ENCODE measurements around the gene ZBTB7C. TPM values are rescaled to one million over a fixed set of nuclear protein-coding genes. Genes with fewer than 3 reads are reported as not detected.

ZBTB7C gene
- total and polyA plus RNA-seq, 10 of the 15 experiments (the other 5 are each of a cell fraction or from before 2014, with no cell fraction given) = under 0.01 to 0.08 (median 0.01) TPM; not detected in 7

DNA sequence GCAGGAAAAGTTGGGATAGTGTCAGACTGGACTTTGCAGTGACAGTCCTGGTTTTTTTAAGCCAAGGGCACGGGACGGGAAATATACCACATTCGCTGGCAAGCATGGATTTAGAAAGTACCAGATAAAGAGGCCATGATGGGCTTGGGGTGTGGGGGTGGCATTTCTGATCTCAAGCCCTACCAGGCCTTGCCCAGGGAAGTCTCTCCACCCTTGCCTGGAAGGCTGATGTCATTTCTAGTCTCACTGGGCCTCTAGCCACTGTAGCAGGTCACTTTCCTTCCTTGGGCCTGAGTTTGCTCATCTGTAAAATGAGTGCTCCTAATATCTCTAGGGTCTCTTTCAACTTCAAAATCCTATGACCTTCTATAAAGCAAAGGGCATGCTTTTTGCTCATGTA lies 1.8 kb downstream of the ZBTB7C start:
- intact Hi-C loops (cut with micrococcal nuclease; ENCODE audit: unreplicated experiment) (no loop called here), in situ Hi-C loops (cut with MboI) (no loop called here)
- no peak overlapping the region for H3K27ac ChIP-seq (ENCODE audit: control insufficient read depth, insufficient read depth)
- SMC1A ChIA-PET (ENCODE audit: uncharacterized antibody, unreplicated experiment) = no interaction called here
- POLR2A ChIA-PET = no interaction called here
- peaks cover 11 to 16% of the 10 kb centered on the region in 2 experiments for H3K27me3 ChIP-seq (replicated peaks in 1 of 2; ENCODE audit: control insufficient read depth in 2 of 2, insufficient read depth in 2 of 2, low read length in 1 of 2)
- no peaks in the 10 kb centered on the region for H3K36me3 ChIP-seq (ENCODE audit: control insufficient read depth in 2 of 2, insufficient read depth in 2 of 2, low read length in 1 of 2)
- ATAC-seq = no peak
- CTCF ChIA-PET = no interaction called here
- no peaks in the 10 kb centered on the region for H3K4me1 ChIP-seq (ENCODE audit: control insufficient read depth, insufficient read depth, low read length)
- 39% methylated on average over 3 of the region's 3 CpGs for WGBS (ENCODE audit: insufficient coverage, insufficient replicate concordance, low lambda C conversion rate, missing lambda C conversion rate)
- RAD21 ChIA-PET (ENCODE audit: unreplicated experiment) = no interaction called here
- no peak for DNase-seq (ENCODE audit: low read depth, low spot score)
- H3K9ac ChIP-seq (ENCODE audit: control insufficient read depth, insufficient read depth, low read length) = no peak overlapping the region
- no TSS peak for BruUV-seq (replicated peaks)
- TF ChIP-seq BMI1 (IDR thresholded peaks at IDR 0.05; ENCODE audit: borderline replicate concordance) (no peak), MYC (IDR thresholded peaks at IDR 0.05; ENCODE audit: insufficient read depth, insufficient read length, insufficient replicate concordance, low read length, severe bottlenecking) (no peak), JUNB (IDR thresholded peaks at IDR 0.05) (no peak), EZH2 (IDR thresholded peaks at IDR 0.05; ENCODE audit: borderline replicate concordance, control insufficient read depth, low read depth, low read length) (no peak)
- TF ChIP-seq, protein P1, sequence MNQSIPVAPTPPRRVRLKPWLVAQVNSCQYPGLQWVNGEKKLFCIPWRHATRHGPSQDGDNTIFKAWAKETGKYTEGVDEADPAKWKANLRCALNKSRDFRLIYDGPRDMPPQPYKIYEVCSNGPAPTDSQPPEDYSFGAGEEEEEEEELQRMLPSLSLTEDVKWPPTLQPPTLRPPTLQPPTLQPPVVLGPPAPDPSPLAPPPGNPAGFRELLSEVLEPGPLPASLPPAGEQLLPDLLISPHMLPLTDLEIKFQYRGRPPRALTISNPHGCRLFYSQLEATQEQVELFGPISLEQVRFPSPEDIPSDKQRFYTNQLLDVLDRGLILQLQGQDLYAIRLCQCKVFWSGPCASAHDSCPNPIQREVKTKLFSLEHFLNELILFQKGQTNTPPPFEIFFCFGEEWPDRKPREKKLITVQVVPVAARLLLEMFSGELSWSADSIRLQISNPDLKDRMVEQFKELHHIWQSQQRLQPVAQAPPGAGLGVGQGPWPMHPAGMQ (IDR thresholded peaks at IDR 0.05; ENCODE audit: borderline replicate concordance) = no peak
- H3K9me3 ChIP-seq (replicated peaks; ENCODE audit: control insufficient read depth, insufficient read depth, low read length) = no peaks in the 10 kb centered on the region
- no peaks in the 10 kb centered on the region for H3K79me2 ChIP-seq (ENCODE audit: control insufficient read depth, insufficient read depth, low read length)
- no peak for FAIRE-seq
- H3K4me2 ChIP-seq (ENCODE audit: control insufficient read depth, insufficient read depth) = no peak overlapping the region
- H2AFZ ChIP-seq (ENCODE audit: control insufficient read depth, low read depth, low read length) = no peak overlapping the region
- H3K4me3 ChIP-seq = no peak overlapping the region
- H4K20me1 ChIP-seq (ENCODE audit: control insufficient read depth, insufficient read depth) = no peaks in the 10 kb centered on the region

GRCh38 chr18:48405978-48406377 lies 3.2 kb downstream of the ZBTB7C start:
- H3K27ac ChIP-seq (ENCODE audit: control insufficient read depth, insufficient read depth) = no peak overlapping the region
- ChIA-PET RAD21 (ENCODE audit: unreplicated experiment) (no interaction called here), CTCF (no interaction called here), POLR2A (no interaction called here), SMC1A (ENCODE audit: uncharacterized antibody, unreplicated experiment) (no interaction called here)
- no peaks in the 10 kb centered on the region for H4K20me1 ChIP-seq (ENCODE audit: control insufficient read depth, insufficient read depth)
- no peaks in the 10 kb centered on the region for H3K4me1 ChIP-seq (ENCODE audit: control insufficient read depth, insufficient read depth, low read length)
- in situ Hi-C loops (cut with MboI) (no loop called here), intact Hi-C loops (cut with micrococcal nuclease; ENCODE audit: unreplicated experiment) (no loop called here)
- H3K9ac ChIP-seq (ENCODE audit: control insufficient read depth, insufficient read depth, low read length) = no peak overlapping the region
- H3K9me3 ChIP-seq (replicated peaks; ENCODE audit: control insufficient read depth, insufficient read depth, low read length) = no peaks in the 10 kb centered on the region
- no TSS peak for BruUV-seq (replicated peaks)
- DNase-seq (ENCODE audit: low read depth, low spot score) (no peak), ATAC-seq (no peak), FAIRE-seq (no peak)
- no peak overlapping the region for H2AFZ ChIP-seq (ENCODE audit: control insufficient read depth, low read depth, low read length)
- H3K79me2 ChIP-seq (ENCODE audit: control insufficient read depth, insufficient read depth, low read length) = no peaks in the 10 kb centered on the region
- WGBS (ENCODE audit: insufficient coverage, insufficient replicate concordance, low lambda C conversion rate, missing lambda C conversion rate) = 62% methylated on average over 6 of the region's 6 CpGs
- H3K4me2 ChIP-seq (ENCODE audit: control insufficient read depth, insufficient read depth) = no peak overlapping the region
- H3K36me3 ChIP-seq (ENCODE audit: control insufficient read depth in 2 of 2, insufficient read depth in 2 of 2, low read length in 1 of 2) = no peaks in the 10 kb centered on the region
- no peak overlapping the region for H3K4me3 ChIP-seq
- peaks cover 11% of the 10 kb centered on the region in 2 experiments for H3K27me3 ChIP-seq (replicated peaks in 1 of 2; ENCODE audit: control insufficient read depth in 2 of 2, insufficient read depth in 2 of 2, low read length in 1 of 2)
- no peak for TF ChIP-seq CBX3 (IDR thresholded peaks at IDR 0.05; ENCODE audit: borderline replicate concordance, low read depth)
- TF ChIP-seq TARDBP (IDR thresholded peaks at IDR 0.05; ENCODE audit: borderline replicate concordance) = no peak
- no peak for TF ChIP-seq NBN (IDR thresholded peaks at IDR 0.05)
- TF ChIP-seq STAT3 (IDR thresholded peaks at IDR 0.05; ENCODE audit: low read depth, low read length) = no peak
- no peak for TF ChIP-seq NRF1 (conservative IDR thresholded peaks at IDR 0.05; ENCODE audit: low read depth, low read length)
- TF ChIP-seq, protein P2, sequence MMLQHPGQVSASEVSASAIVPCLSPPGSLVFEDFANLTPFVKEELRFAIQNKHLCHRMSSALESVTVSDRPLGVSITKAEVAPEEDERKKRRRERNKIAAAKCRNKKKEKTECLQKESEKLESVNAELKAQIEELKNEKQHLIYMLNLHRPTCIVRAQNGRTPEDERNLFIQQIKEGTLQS (IDR thresholded peaks at IDR 0.05; ENCODE audit: borderline replicate concordance, extremely low read depth, low read depth, low read length) = no peak
- TF ChIP-seq RCOR1 (conservative IDR thresholded peaks at IDR 0.05; ENCODE audit: low read depth, low read length) = no peak
- no peak for TF ChIP-seq ETV6 (conservative IDR thresholded peaks at IDR 0.05 in 1 of 2, IDR thresholded peaks at IDR 0.05 in 1 of 2; ENCODE audit: borderline replicate concordance in 1 of 2, low read depth in 1 of 2)
- TF ChIP-seq ZNF24 (IDR thresholded peaks at IDR 0.05) = no peak
- no peak for TF ChIP-seq MEF2A (IDR thresholded peaks at IDR 0.05; ENCODE audit: insufficient read depth, low read depth, low read length)
- TF ChIP-seq JUNB (IDR thresholded peaks at IDR 0.05) = no peak
- TF ChIP-seq ZNF622 (IDR thresholded peaks at IDR 0.05) = no peak

Measured in GM12878 (cell line).